GM12878 (cell line): ENCODE data around the gene CHST14. TPM values are rescaled to one million over a fixed set of nuclear protein-coding genes. Genes with fewer than 3 reads are reported as not detected.

Source experiments
- ATAC-seq: fragments of 200-7000 bp; cut with Tn5 transposase; 3 replicates; pipeline ENCODE4 v1.9.1; 2020; ENCODE audit warnings: mild to moderate bottlenecking, moderate library complexity
- BruUV-seq: library from RNA; stranded (reverse); fragments of 400-500 nt; replicated peaks from 2 replicates; lab custom pipeline; 2021; lab: Mats Ljungman, UMichigan
- CTCF ChIA-PET: fragments of 300-600 bp; sonication (Branson Sonifier 250); formaldehyde crosslinking; extraction: SDS; loops from one replicate; lab custom pipeline; 2021; ENCODE audit warnings: inconsistent platforms; lab: Yijun Ruan, JAX
- POLR2A ChIA-PET: fragments of 350-600 bp; formaldehyde crosslinking; extraction: SDS; loops from one replicate; lab custom pipeline; 2021; ENCODE audit warnings: inconsistent platforms; lab: Charles Lee
- RAD21 ChIA-PET: fragments of 300-600 bp; sonication (Branson Sonifier 250); formaldehyde crosslinking; loops from one replicate; lab custom pipeline; 2023; ENCODE audit warnings: antibody characterized with exemption; ENCODE audit not compliant: unreplicated experiment; lab: Charles Lee
- SMC1A ChIA-PET: fragments of 300-600 bp; sonication (Branson Sonifier 250); formaldehyde crosslinking; loops from one replicate; lab custom pipeline; 2023; ENCODE audit not compliant: unreplicated experiment, uncharacterized antibody; lab: Charles Lee
- DNase-seq: peaks from one replicate; pipeline ENCODE4 v3.0.0-alpha.2; 2011; ENCODE audit warnings: low read depth, low spot score
- FAIRE-seq: peaks from 3 replicates; lab custom pipeline; 2011; peaks lifted over from hg19 to GRCh38; lab: Jason Lieb, UNC
- H2AFZ ChIP-seq: 2 replicates; pipeline ENCODE4 v1.6.0; 2011; ENCODE audit warnings: low read depth, low read length, control low read depth; ENCODE audit not compliant: control insufficient read depth
- H3K27ac ChIP-seq: 2 replicates; pipeline ENCODE4 v1.5.1; 2011; ENCODE audit warnings: control low read depth; ENCODE audit not compliant: control insufficient read depth, insufficient read depth
- H3K27me3 ChIP-seq, 2 experiments: replicated peaks in 1 of 2; 2 replicates each; pipeline versions ENCODE4 v1.6.0 to v1.6.1; 2011; ENCODE audit warnings: low read length in 1 of 2; ENCODE audit not compliant: control insufficient read depth in 2 of 2, insufficient read depth in 2 of 2
- H3K36me3 ChIP-seq, 2 experiments: 2 replicates each; pipeline ENCODE4 v1.5.1; 2011; ENCODE audit warnings: low read length in 1 of 2; ENCODE audit not compliant: control insufficient read depth in 2 of 2, insufficient read depth in 2 of 2
- H3K4me1 ChIP-seq: 2 replicates; pipeline ENCODE4 v1.6.1; 2011; ENCODE audit warnings: mild to moderate bottlenecking, low read length, moderate library complexity, mixed read lengths; ENCODE audit not compliant: control insufficient read depth, insufficient read depth
- H3K4me2 ChIP-seq: 2 replicates; pipeline ENCODE4 v1.6.0; 2011; ENCODE audit warnings: control low read depth; ENCODE audit not compliant: control insufficient read depth, insufficient read depth
- H3K4me3 ChIP-seq: fragments of 200-600 bp; sonication (generic); 2 replicates; pipeline ENCODE4 v1.5.1; 2016
- H3K79me2 ChIP-seq: 2 replicates; pipeline ENCODE4 v1.6.0; 2011; ENCODE audit warnings: low read length; ENCODE audit not compliant: control insufficient read depth, insufficient read depth
- H3K9ac ChIP-seq: 2 replicates; pipeline ENCODE4 v1.8.0; 2011; ENCODE audit warnings: low read length, control low read depth, mixed read lengths; ENCODE audit not compliant: control insufficient read depth, insufficient read depth
- H3K9me3 ChIP-seq: replicated peaks from 3 replicates; pipeline ENCODE4 v1.5.1; 2011; ENCODE audit warnings: mild to moderate bottlenecking, low read length; ENCODE audit not compliant: control insufficient read depth, insufficient read depth
- H4K20me1 ChIP-seq: 2 replicates; pipeline ENCODE4 v1.6.0; 2011; ENCODE audit not compliant: control insufficient read depth, insufficient read depth
- CHD1 ChIP-seq: IDR thresholded peaks from 2 replicates; pipeline ENCODE4 v1.6.1; 2012; ENCODE audit warnings: low read depth, low read length, improper control_type of control experiment
- ELK1 ChIP-seq: IDR thresholded peaks from 2 replicates; pipeline ENCODE4 v1.6.1; 2012; ENCODE audit warnings: low read depth, low read length, improper control_type of control experiment
- FOS ChIP-seq: IDR thresholded peaks from 3 replicates; pipeline ENCODE4 v1.6.1; 2011; ENCODE audit warnings: borderline replicate concordance; ENCODE audit not compliant: insufficient read length; ENCODE audit errors: extremely low read depth
- GABPA ChIP-seq: IDR thresholded peaks from 2 replicates; pipeline ENCODE4 v1.6.1; 2014; ENCODE audit warnings: antibody characterized with exemption, low read depth, mild to moderate bottlenecking, inconsistent platforms
- JUND ChIP-seq: IDR thresholded peaks from 2 replicates; pipeline ENCODE4 v1.6.1; 2012; ENCODE audit warnings: low read depth, mild to moderate bottlenecking, low read length, improper control_type of control experiment, moderate library complexity
- MYB ChIP-seq: fragments of 150-350 bp; IDR thresholded peaks from 2 replicates; pipeline ENCODE4 v1.6.1; 2014; ENCODE audit warnings: mild to moderate bottlenecking, low read depth, low read length, borderline replicate concordance
- NFYA ChIP-seq: IDR thresholded peaks from 2 replicates; pipeline ENCODE4 v1.6.1; 2011; ENCODE audit warnings: low read depth, mild to moderate bottlenecking, low read length, improper control_type of control experiment, borderline replicate concordance
- NRF1 ChIP-seq: conservative IDR thresholded peaks from 2 replicates; pipeline ENCODE4 v1.6.1; 2011; ENCODE audit warnings: mild to moderate bottlenecking, low read depth, low read length, improper control_type of control experiment
- PAX8 ChIP-seq: fragments of 450-650 bp; IDR thresholded peaks from 2 replicates; pipeline ENCODE4 v1.6.1; 2017; ENCODE audit warnings: mild to moderate bottlenecking, moderate library complexity
- POLR2AphosphoS2 ChIP-seq: IDR thresholded peaks from 2 replicates; pipeline ENCODE4 v1.6.1; 2011; ENCODE audit warnings: low read depth, mild to moderate bottlenecking, low read length, improper control_type of control experiment, moderate library complexity
- POLR2AphosphoS5 ChIP-seq: IDR thresholded peaks from 2 replicates; pipeline ENCODE4 v1.6.1; 2011; ENCODE audit warnings: mild to moderate bottlenecking, low read length, inconsistent platforms
- SUPT20H ChIP-seq: IDR thresholded peaks from 2 replicates; pipeline ENCODE4 v1.6.1; 2011; ENCODE audit warnings: low read depth, mild to moderate bottlenecking, low read length, moderate library complexity, borderline replicate concordance; ENCODE audit not compliant: control insufficient read depth
- TBL1XR1 ChIP-seq: IDR thresholded peaks from 2 replicates; pipeline ENCODE4 v1.6.1; 2012; ENCODE audit warnings: low read depth, low read length, improper control_type of control experiment
- TCF3 ChIP-seq: IDR thresholded peaks from 2 replicates; pipeline ENCODE4 v1.6.1; 2012; ENCODE audit warnings: low read depth, mild to moderate bottlenecking, low read length, borderline replicate concordance; ENCODE audit not compliant: insufficient read depth
- YY1 ChIP-seq: IDR thresholded peaks from 2 replicates; pipeline ENCODE4 v1.6.1; 2011; ENCODE audit warnings: low read depth, mild to moderate bottlenecking, low read length
- ZBTB40 ChIP-seq: fragments of 450-650 bp; IDR thresholded peaks from 2 replicates; pipeline ENCODE4 v1.6.1; 2016; ENCODE audit warnings: mild to moderate bottlenecking, moderate library complexity, borderline replicate concordance
- WGBS: methylation state at CpG from one replicate; pipeline ENCODE4 v1.1.6; 2016; ENCODE audit warnings: low lambda C conversion rate; ENCODE audit not compliant: insufficient replicate concordance, insufficient coverage; ENCODE audit errors: missing lambda C conversion rate; 5-methylcytosine and 5-hydroxymethylcytosine counted together
- in situ Hi-C: fragments of 300-500 bp; cut with MboI; formaldehyde crosslinking; loops from 9 replicates; pipeline ENCODE4 v1.14.3; 2018; ENCODE audit warnings: mixed read lengths
- intact Hi-C: fragments of 100-400 bp; cut with micrococcal nuclease; formaldehyde crosslinking; loops from one replicate; pipeline ENCODE4 v1.14.2; 2022; ENCODE audit not compliant: unreplicated experiment
- polyA plus RNA-seq, 11 experiments: library from polyadenylated mRNA; depleted of rRNA in 4 of 11; unstranded in 6 of 11; stranded (reverse) in 5 of 11; fragments of >200 nt; fragmentation: Nextera tagmentation in 4 of 11; fragmentation: Illumina TruSeq in 1 of 11; extraction: Ambion mirVana in 4 of 11; extraction: Trizol in 1 of 11; gene quantifications; 1 replicate in 1 of 11; 2 replicates in 10 of 11; pipeline versions ENCODE4 v1.2.1 to v1.2.3, GENCODE V29; 2011 to 2016; ENCODE audit warnings: inconsistent platforms in 2 of 11, missing spikeins in 2 of 11, low read depth in 1 of 11
- total RNA-seq, 4 experiments: library from RNA; depleted of rRNA in 3 of 4; stranded (reverse); fragments of >200 nt in 3 of 4; fragmentation: Illumina TruSeq in 1 of 4; extraction: Trizol in 1 of 4; gene quantifications; 2 replicates each; pipeline versions ENCODE4 v1.2.1 to v1.2.3, GENCODE V29; 2013 to 2021
- TF ChIP-seq, protein P1 (sequence below): fragments of 450-650 bp; formaldehyde crosslinking; IDR thresholded peaks from 2 replicates; pipeline ENCODE4 v1.4.0; 2022; ENCODE audit warnings: mild to moderate bottlenecking, moderate library complexity

The CHST14 gene
- total and polyA plus RNA-seq, 10 of the 15 experiments (the other 5 are each of a cell fraction or from before 2014, with no cell fraction given): 1.3 to 12.8 (median 6.2) TPM

- Histone ChIP-seq H3K9me3 (no peaks in the 10 kb centered on the region), H4K20me1 (no peaks in the 10 kb centered on the region), H3K36me3 (no peaks in the 10 kb centered on the region), H3K4me1 (no peaks in the 10 kb centered on the region), H2AFZ (no peak overlapping the region), H3K4me2 (no peak overlapping the region), H3K9ac (no peak overlapping the region), H3K27me3 (no peaks in the 10 kb centered on the region; a peak in 1 of 4 replicates), H3K4me3 (no peak overlapping the region), H3K27ac (no peak overlapping the region), H3K79me2 (no peaks in the 10 kb centered on the region)
- WGBS: 64% methylated on average over 9 of the region's 9 CpGs
- DNase-seq: no peak
- no peak for FAIRE-seq
- CTCF ChIA-PET: no interaction called here
- POLR2A ChIA-PET: no interaction called here
- no peak for ATAC-seq
- TF ChIP-seq ELK1 (no peak), CHD1 (no peak), PAX8 (no peak), ZBTB40 (no peak), YY1 (no peak), TBL1XR1 (no peak), TCF3 (no peak), NFYA (no peak), JUND (no peak), FOS (no peak), POLR2AphosphoS2 (no peak), GABPA (no peak), MYB (no peak), POLR2AphosphoS5 (no peak), NRF1 (no peak), SUPT20H (no peak)
- TF ChIP-seq, protein P1, sequence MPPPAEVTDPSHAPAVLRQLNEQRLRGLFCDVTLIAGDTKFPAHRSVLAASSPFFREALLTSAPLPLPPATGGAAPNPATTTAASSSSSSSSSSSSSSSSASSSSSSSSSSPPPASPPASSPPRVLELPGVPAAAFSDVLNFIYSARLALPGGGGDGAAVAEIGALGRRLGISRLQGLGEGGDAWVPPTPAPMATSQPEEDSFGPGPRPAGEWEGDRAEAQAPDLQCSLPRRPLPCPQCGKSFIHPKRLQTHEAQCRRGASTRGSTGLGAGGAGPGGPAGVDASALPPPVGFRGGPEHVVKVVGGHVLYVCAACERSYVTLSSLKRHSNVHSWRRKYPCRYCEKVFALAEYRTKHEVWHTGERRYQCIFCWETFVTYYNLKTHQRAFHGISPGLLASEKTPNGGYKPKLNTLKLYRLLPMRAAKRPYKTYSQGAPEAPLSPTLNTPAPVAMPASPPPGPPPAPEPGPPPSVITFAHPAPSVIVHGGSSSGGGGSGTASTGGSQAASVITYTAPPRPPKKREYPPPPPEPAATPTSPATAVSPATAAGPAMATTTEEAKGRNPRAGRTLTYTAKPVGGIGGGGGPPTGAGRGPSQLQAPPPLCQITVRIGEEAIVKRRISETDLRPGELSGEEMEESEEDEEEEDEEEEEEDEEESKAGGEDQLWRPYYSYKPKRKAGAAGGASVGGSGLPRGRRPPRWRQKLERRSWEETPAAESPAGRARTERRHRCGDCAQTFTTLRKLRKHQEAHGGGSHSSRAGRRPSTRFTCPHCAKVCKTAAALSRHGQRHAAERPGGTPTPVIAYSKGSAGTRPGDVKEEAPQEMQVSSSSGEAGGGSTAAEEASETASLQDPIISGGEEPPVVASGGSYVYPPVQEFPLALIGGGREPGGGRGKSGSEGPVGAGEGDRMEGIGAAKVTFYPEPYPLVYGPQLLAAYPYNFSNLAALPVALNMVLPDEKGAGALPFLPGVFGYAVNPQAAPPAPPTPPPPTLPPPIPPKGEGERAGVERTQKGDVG (CRISPR knock-in tag): no peak
- in situ Hi-C loops: no loop called here
- no TSS peak for BruUV-seq
- RAD21 ChIA-PET: no interaction called here
- SMC1A ChIA-PET: no interaction called here
- intact Hi-C loops: no loop called here
Observed at GRCh38 chr15:40427188-40427587, 43.6 kb upstream of the CHST14 start.
